HepG2 (cell line): ENCODE measurements around the gene TMEM238. TPM values are rescaled to one million over a fixed set of nuclear protein-coding genes. Genes with fewer than 3 reads are reported as not detected.

Source experiments
- CHD4 ChIP-seq: fragments of 200-600 bp; sonication (generic); IDR thresholded peaks from 2 replicates; pipeline ENCODE4 v1.7.0; 2017; ENCODE audit warnings: mild to moderate bottlenecking, low read length, borderline replicate concordance
- ERF ChIP-seq: IDR thresholded peaks from 2 replicates; pipeline ENCODE4 v1.6.1; 2018; ENCODE audit warnings: missing biosample characterization, missing genetic modification reagents
- ESRRA ChIP-seq: sonication (generic); formaldehyde crosslinking; IDR thresholded peaks from 2 replicates; pipeline ENCODE4 v1.5.1; 2020; ENCODE audit warnings: mild to moderate bottlenecking, low read depth, missing genetic modification reagents
- GATAD2A ChIP-seq: IDR thresholded peaks from 2 replicates; pipeline ENCODE4 v1.6.1; 2016
- GTF2F1 ChIP-seq: fragments of 150-350 bp; IDR thresholded peaks from 2 replicates; pipeline ENCODE4 v1.6.1; 2014; ENCODE audit warnings: low read length
- GTF3A ChIP-seq: sonication (generic); formaldehyde crosslinking; conservative IDR thresholded peaks from 2 replicates; pipeline ENCODE4 v1.4.0; 2020; ENCODE audit warnings: mild to moderate bottlenecking, missing genetic modification reagents
- HDAC6 ChIP-seq: fragments of 200-600 bp; sonication (generic); IDR thresholded peaks from 2 replicates; pipeline ENCODE4 v1.7.0; 2017; ENCODE audit warnings: mild to moderate bottlenecking, antibody characterized with exemption, low read length, low read depth
- HINFP ChIP-seq: sonication (generic); formaldehyde crosslinking; IDR thresholded peaks from 2 replicates; pipeline ENCODE4 v1.4.0; 2020; ENCODE audit warnings: low read depth, mild to moderate bottlenecking, missing genetic modification reagents
- HIVEP1 ChIP-seq: sonication (generic); formaldehyde crosslinking; IDR thresholded peaks from 2 replicates; pipeline ENCODE4 v1.4.0; 2020; ENCODE audit warnings: mild to moderate bottlenecking, missing genetic modification reagents
- KDM1A ChIP-seq: IDR thresholded peaks from 2 replicates; pipeline ENCODE4 v1.6.1; 2016; ENCODE audit warnings: missing compliant biosample characterization
- NFRKB ChIP-seq: fragments of 450-650 bp; IDR thresholded peaks from 2 replicates; pipeline ENCODE4 v1.6.1; 2017
- SALL2 ChIP-seq: sonication (generic); formaldehyde crosslinking; IDR thresholded peaks from 2 replicates; pipeline ENCODE4 v1.8.1; 2023; ENCODE audit warnings: mild to moderate bottlenecking, missing genetic modification reagents, inconsistent platforms
- SNAI1 ChIP-seq: sonication (generic); formaldehyde crosslinking; IDR thresholded peaks from 2 replicates; pipeline ENCODE4 v1.5.0; 2020; ENCODE audit warnings: mild to moderate bottlenecking, missing genetic modification reagents, borderline replicate concordance
- TAF15 ChIP-seq: fragments of 200-400 bp; formaldehyde crosslinking; IDR thresholded peaks from one replicate; pipeline ENCODE4 v1.6.1; 2018; ENCODE audit warnings: mild to moderate bottlenecking, low read depth, low read length; ENCODE audit not compliant: poor library complexity, severe bottlenecking
- ZMYM2 ChIP-seq: sonication (generic); formaldehyde crosslinking; IDR thresholded peaks from 2 replicates; pipeline ENCODE4 v1.8.0; 2022; ENCODE audit warnings: mild to moderate bottlenecking, missing genetic modification reagents
- ZNF282 ChIP-seq: fragments of 450-650 bp; IDR thresholded peaks from 2 replicates; pipeline ENCODE4 v1.6.1; 2018; ENCODE audit not compliant: partially characterized antibody
- ZNF674 ChIP-seq: sonication (generic); formaldehyde crosslinking; IDR thresholded peaks from 2 replicates; pipeline ENCODE4 v1.5.0; 2020; ENCODE audit warnings: low read depth, mild to moderate bottlenecking, missing genetic modification reagents
- polyA plus RNA-seq, 8 experiments: library from polyadenylated mRNA; depleted of rRNA in 3 of 8; stranded (reverse) in 7 of 8; unstranded in 1 of 8; fragments of >200 nt; fragmentation: Illumina TruSeq in 4 of 8; extraction: Trizol in 4 of 8; gene quantifications; 2 replicates each; pipeline versions ENCODE4 v1.2.1 to v1.2.3, GENCODE V29; 2011 to 2016; ENCODE audit warnings: low read depth in 4 of 8, missing spikeins in 1 of 8, mixed read lengths in 1 of 8; ENCODE audit not compliant: insufficient read depth in 1 of 8
- total RNA-seq, 5 experiments: library from RNA; depleted of rRNA; stranded (reverse); fragments of >200 nt; fragmentation: Illumina TruSeq; extraction: Trizol; gene quantifications; 2 replicates each; pipeline ENCODE4 v1.2.3, GENCODE V29; 2016; ENCODE audit warnings: low read depth in 1 of 5
- TF ChIP-seq, protein P1 (sequence below): sonication (generic); formaldehyde crosslinking; IDR thresholded peaks from 2 replicates; pipeline ENCODE4 v1.8.1; 2023; ENCODE audit warnings: missing genetic modification reagents, inconsistent platforms, borderline replicate concordance
- TF ChIP-seq, protein P2 (sequence below): sonication (generic); formaldehyde crosslinking; IDR thresholded peaks from 2 replicates; pipeline ENCODE4 v1.4.0; 2020; ENCODE audit warnings: mild to moderate bottlenecking, low read depth, missing genetic modification reagents
- TF ChIP-seq, protein P3 (sequence below): sonication (generic); formaldehyde crosslinking; IDR thresholded peaks from 2 replicates; pipeline ENCODE4 v1.9.0; 2021; ENCODE audit warnings: missing genetic modification reagents, mild to moderate bottlenecking, borderline replicate concordance

Gene TMEM238
- total and polyA plus RNA-seq, 2 of the 13 experiments (the other 11 are each of a cell fraction or from before 2014, with no cell fraction given) = not detected

DNA sequence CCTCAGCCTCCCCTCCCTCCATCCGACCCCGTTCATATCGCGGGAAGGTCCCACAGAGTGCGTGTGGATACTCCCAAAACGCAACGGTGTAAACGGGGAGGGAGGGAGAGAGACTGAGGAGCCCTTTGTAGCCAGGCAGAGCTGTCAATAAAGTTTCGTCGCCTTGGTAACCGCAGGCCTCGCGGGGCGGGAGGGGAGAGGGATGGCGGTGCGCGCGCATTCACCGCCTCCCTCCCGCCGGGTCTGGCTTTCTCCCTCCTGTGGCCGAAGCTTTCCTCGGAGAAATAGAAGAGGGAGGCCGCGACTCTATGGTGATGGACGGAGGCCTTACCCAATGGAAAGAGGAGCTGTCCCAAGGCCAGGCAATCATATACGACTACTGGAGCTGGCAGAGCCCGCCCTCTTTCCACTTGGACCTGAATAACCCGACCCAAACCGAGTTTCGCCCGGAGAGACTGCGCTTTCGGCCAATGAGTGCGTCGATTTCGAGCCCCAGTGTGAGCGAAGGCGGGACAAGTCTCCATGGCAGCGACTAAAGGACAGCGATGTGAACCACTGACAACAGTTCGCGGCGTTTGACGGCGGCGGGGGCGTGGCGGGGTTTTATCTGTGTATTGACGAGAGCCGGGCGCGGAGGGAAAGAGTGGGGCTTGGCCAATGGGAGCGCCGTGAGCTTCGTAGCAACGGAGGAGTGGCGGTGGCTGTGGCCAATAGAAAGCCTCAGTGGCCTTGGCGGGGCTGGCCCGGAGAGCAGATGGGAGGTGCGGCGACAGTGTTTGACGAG, 44.8 kb downstream of the TMEM238 start, which contains the start of gene KMT5C (continued):
- TF ChIP-seq CHD4 (no peak), ZMYM2 (CRISPR knock-in tag) (no peak), GATAD2A (CRISPR knock-in tag) (peak; percentile 10; the same call in 1 of the 2 replicates), ZNF674 (no peak), GTF3A (CRISPR knock-in tag) (no peak), SNAI1 (CRISPR knock-in tag) (no peak), GTF2F1 (0 out of 2 replicates have a peak, but pooled peaks have one; percentile 47), HIVEP1 (CRISPR knock-in tag) (no peak), HDAC6 (no peak), ESRRA (no peak), KDM1A (0 out of 2 replicates have a peak, but pooled peaks have one; percentile 4), TAF15 (no peak), HINFP (no peak), ERF (CRISPR knock-in tag) (no peak; the same call in 1 of the 2 replicates), ZNF282 (no peak), NFRKB (no peak), SALL2 (no peak)
- TF ChIP-seq, protein P1, sequence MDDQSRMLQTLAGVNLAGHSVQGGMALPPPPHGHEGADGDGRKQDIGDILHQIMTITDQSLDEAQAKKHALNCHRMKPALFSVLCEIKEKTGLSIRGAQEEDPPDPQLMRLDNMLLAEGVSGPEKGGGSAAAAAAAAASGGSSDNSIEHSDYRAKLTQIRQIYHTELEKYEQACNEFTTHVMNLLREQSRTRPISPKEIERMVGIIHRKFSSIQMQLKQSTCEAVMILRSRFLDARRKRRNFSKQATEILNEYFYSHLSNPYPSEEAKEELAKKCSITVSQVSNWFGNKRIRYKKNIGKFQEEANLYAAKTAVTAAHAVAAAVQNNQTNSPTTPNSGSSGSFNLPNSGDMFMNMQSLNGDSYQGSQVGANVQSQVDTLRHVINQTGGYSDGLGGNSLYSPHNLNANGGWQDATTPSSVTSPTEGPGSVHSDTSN (CRISPR knock-in tag) = no peak; the same call in 1 of the 2 replicates
- TF ChIP-seq, protein P2, sequence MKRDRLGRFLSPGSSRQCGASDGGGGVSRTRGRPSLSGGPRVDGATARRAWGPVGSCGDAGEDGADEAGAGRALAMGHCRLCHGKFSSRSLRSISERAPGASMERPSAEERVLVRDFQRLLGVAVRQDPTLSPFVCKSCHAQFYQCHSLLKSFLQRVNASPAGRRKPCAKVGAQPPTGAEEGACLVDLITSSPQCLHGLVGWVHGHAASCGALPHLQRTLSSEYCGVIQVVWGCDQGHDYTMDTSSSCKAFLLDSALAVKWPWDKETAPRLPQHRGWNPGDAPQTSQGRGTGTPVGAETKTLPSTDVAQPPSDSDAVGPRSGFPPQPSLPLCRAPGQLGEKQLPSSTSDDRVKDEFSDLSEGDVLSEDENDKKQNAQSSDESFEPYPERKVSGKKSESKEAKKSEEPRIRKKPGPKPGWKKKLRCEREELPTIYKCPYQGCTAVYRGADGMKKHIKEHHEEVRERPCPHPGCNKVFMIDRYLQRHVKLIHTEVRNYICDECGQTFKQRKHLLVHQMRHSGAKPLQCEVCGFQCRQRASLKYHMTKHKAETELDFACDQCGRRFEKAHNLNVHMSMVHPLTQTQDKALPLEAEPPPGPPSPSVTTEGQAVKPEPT (CRISPR knock-in tag) = no peak
- TF ChIP-seq, protein P3, sequence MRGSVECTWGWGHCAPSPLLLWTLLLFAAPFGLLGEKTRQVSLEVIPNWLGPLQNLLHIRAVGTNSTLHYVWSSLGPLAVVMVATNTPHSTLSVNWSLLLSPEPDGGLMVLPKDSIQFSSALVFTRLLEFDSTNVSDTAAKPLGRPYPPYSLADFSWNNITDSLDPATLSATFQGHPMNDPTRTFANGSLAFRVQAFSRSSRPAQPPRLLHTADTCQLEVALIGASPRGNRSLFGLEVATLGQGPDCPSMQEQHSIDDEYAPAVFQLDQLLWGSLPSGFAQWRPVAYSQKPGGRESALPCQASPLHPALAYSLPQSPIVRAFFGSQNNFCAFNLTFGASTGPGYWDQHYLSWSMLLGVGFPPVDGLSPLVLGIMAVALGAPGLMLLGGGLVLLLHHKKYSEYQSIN = no peak
